COLO829 (cell line): ENCODE data around the gene IQCK.

ENCODE experiments used
- DNase-seq: peaks from one replicate; pipeline ENCODE4 v3.0.0; 2012; ENCODE audit warnings: low spot score

Gene IQCK

GRCh38 chr16:19837331-19837980, 119.4 kb downstream of the IQCK start:
- no peak for DNase-seq

- no peak for DNase-seq
Measured at GRCh38 chr16:19837984-19838707, 120.1 kb downstream of the IQCK start.

- DNase-seq = no peak
Measured at GRCh38 chr16:19840524-19841110, 122.5 kb downstream of the IQCK start.

- no peak for DNase-seq
Measured at GRCh38 chr16:19841184-19841583, 123.1 kb downstream of the IQCK start.

- DNase-seq = no peak
Measured at GRCh38 chr16:19842426-19843157, 124.5 kb downstream of the IQCK start.

GRCh38 chr16:19843371-19843770, 125.3 kb downstream of the IQCK start:
- DNase-seq = no peak

- DNase-seq = peak; percentile 87
Measured at GRCh38 chr16:19844945-19845641, 127.0 kb downstream of the IQCK start.

- DNase-seq = no peak
Measured at GRCh38 chr16:19846436-19846835, 128.4 kb downstream of the IQCK start.

GRCh38 chr16:19848756-19849155, 130.7 kb downstream of the IQCK start:
- no peak for DNase-seq

- no peak for DNase-seq
Measured at GRCh38 chr16:19850131-19850817, 132.2 kb downstream of the IQCK start.

- no peak for DNase-seq
Measured at GRCh38 chr16:19851476-19851875, 133.4 kb downstream of the IQCK start.

- no peak for DNase-seq
Measured at GRCh38 chr16:19853132-19853741, 135.2 kb downstream of the IQCK start.

- no peak for DNase-seq
Measured at GRCh38 chr16:19853742-19854542, 135.9 kb downstream of the IQCK start.

GRCh38 chr16:19854543-19854876, 136.4 kb downstream of the IQCK start:
- DNase-seq = no peak

GRCh38 chr16:19856120-19856519, 138.0 kb downstream of the IQCK start:
- peak; percentile 71 for DNase-seq

GRCh38 chr16:19857593-19858339, 139.7 kb downstream of the IQCK start:
- DNase-seq = no peak

- DNase-seq = no peak
Measured at GRCh38 chr16:19858340-19859018, 140.4 kb downstream of the IQCK start.

GRCh38 chr16:19859166-19859565, 141.1 kb downstream of the IQCK start:
- DNase-seq = no peak

GRCh38 chr16:19859603-19860002, 141.5 kb downstream of the IQCK start:
- no peak for DNase-seq
